Measurements from ENCODE around the gene PLP1. TPM values are rescaled to one million over a fixed set of nuclear protein-coding genes. Genes with fewer than 3 reads are reported as not detected.
"Not testable (repeated sequence)": the region's sequence is repeated elsewhere in the genome, so short reads cannot be mapped to it uniquely, and the experiment has no call there.

Gene PLP1
- total RNA-seq, 1 donor from 2014 or later: 0.46 TPM

- Mint-ChIP-seq H3K4me1 (ENCODE audit: low read depth) (peaks cover 8% of the 10 kb centered on the region), H3K27ac (no peak overlapping the region), H3K27me3 (peaks cover 4% of the 10 kb centered on the region), H3K36me3 (ENCODE audit: insufficient read depth) (no peaks in the 10 kb centered on the region), H3K9me3 (ENCODE audit: low read depth) (no peaks in the 10 kb centered on the region), H3K4me3 (ENCODE audit: low read depth) (no peak overlapping the region)
- TF ChIP-seq CTCF (IDR thresholded peaks at IDR 0.05; ENCODE audit: unreplicated experiment): peak; percentile 79
- no peak for DNase-seq (ENCODE audit: low spot score, unreplicated experiment)
Measured at GRCh38 chrX:103817502-103817901, 40.9 kb downstream of the PLP1 start.

GRCh38 chrX:103818842-103819619, 42.4 kb downstream of the PLP1 start:
- DNase-seq (ENCODE audit: low spot score, unreplicated experiment): no peak
- no peaks in the 10 kb centered on the region for H3K36me3 Mint-ChIP-seq (ENCODE audit: insufficient read depth)
- H3K4me3 Mint-ChIP-seq (ENCODE audit: low read depth): no peak overlapping the region
- no peak overlapping the region for H3K27ac Mint-ChIP-seq
- H3K9me3 Mint-ChIP-seq (ENCODE audit: low read depth): no peaks in the 10 kb centered on the region
- TF ChIP-seq CTCF (IDR thresholded peaks at IDR 0.05; ENCODE audit: unreplicated experiment): no peak
- peaks cover 7% of the 10 kb centered on the region for H3K4me1 Mint-ChIP-seq (ENCODE audit: low read depth)
- H3K27me3 Mint-ChIP-seq: peaks cover 4% of the 10 kb centered on the region

- H3K36me3 Mint-ChIP-seq (ENCODE audit: insufficient read depth); H3K9me3 Mint-ChIP-seq (ENCODE audit: low read depth); DNase-seq (ENCODE audit: low spot score, unreplicated experiment); H3K4me1 Mint-ChIP-seq (ENCODE audit: low read depth); H3K27me3 Mint-ChIP-seq; H3K27ac Mint-ChIP-seq; H3K4me3 Mint-ChIP-seq (ENCODE audit: low read depth): not testable (repeated sequence)
Measured at GRCh38 chrX:103820802-103821201, 44.2 kb downstream of the PLP1 start.

- no peak for DNase-seq (ENCODE audit: low spot score, unreplicated experiment)
- H3K9me3 Mint-ChIP-seq (ENCODE audit: low read depth): no peaks in the 10 kb centered on the region
- H3K4me3 Mint-ChIP-seq (ENCODE audit: low read depth): no peak overlapping the region
- TF ChIP-seq CTCF (IDR thresholded peaks at IDR 0.05; ENCODE audit: unreplicated experiment): no peak
- no peaks in the 10 kb centered on the region for H3K36me3 Mint-ChIP-seq (ENCODE audit: insufficient read depth)
- no peaks in the 10 kb centered on the region for H3K4me1 Mint-ChIP-seq (ENCODE audit: low read depth)
- H3K27ac Mint-ChIP-seq: no peak overlapping the region
- peaks cover 7% of the 10 kb centered on the region for H3K27me3 Mint-ChIP-seq
Measured at GRCh38 chrX:103823591-103823990, 47.0 kb downstream of the PLP1 start.

GRCh38 chrX:103825881-103826280, 49.2 kb downstream of the PLP1 start:
- no peak for TF ChIP-seq CTCF (IDR thresholded peaks at IDR 0.05; ENCODE audit: unreplicated experiment)
- Mint-ChIP-seq H3K4me1 (ENCODE audit: low read depth) (no peaks in the 10 kb centered on the region), H3K27me3 (peaks cover 23% of the 10 kb centered on the region), H3K4me3 (ENCODE audit: low read depth) (no peak overlapping the region), H3K9me3 (ENCODE audit: low read depth) (no peaks in the 10 kb centered on the region), H3K36me3 (ENCODE audit: insufficient read depth) (no peaks in the 10 kb centered on the region), H3K27ac (no peak overlapping the region)
- DNase-seq (ENCODE audit: low spot score, unreplicated experiment): no peak

- H3K27me3 Mint-ChIP-seq: peaks cover 28% of the 10 kb centered on the region
- no peak overlapping the region for H3K4me3 Mint-ChIP-seq (ENCODE audit: low read depth)
- H3K27ac Mint-ChIP-seq: no peak overlapping the region
- H3K9me3 Mint-ChIP-seq (ENCODE audit: low read depth): no peaks in the 10 kb centered on the region
- no peak for TF ChIP-seq CTCF (IDR thresholded peaks at IDR 0.05; ENCODE audit: unreplicated experiment)
- H3K4me1 Mint-ChIP-seq (ENCODE audit: low read depth): no peaks in the 10 kb centered on the region
- no peaks in the 10 kb centered on the region for H3K36me3 Mint-ChIP-seq (ENCODE audit: insufficient read depth)
- DNase-seq (ENCODE audit: low spot score, unreplicated experiment): no peak
Measured at GRCh38 chrX:103828529-103828928, 51.9 kb downstream of the PLP1 start.

Data from progenitor cell of endocrine pancreas (in vitro differentiated cells).